B cell (primary cell): ENCODE data around the gene TMEM208. TPM values are rescaled to one million over a fixed set of nuclear protein-coding genes. Genes with fewer than 3 reads are reported as not detected.

Experiments
- ATAC-seq: fragments of 200-7000 bp; cut with Tn5 transposase; one replicate; pipeline ENCODE4 v1.10.0; 2021; ENCODE audit warnings: low read depth, mild to moderate bottlenecking, moderate number of reproducible peaks, moderate library complexity
- CTCF ChIA-PET: fragments of 350-600 bp; sonication (Branson Sonifier 250); formaldehyde crosslinking; loops from one replicate; lab custom pipeline; 2021; ENCODE audit warnings: antibody characterized with exemption, inconsistent platforms; lab: Charles Lee
- POLR2A ChIA-PET: fragments of 350-600 bp; sonication (Branson Sonifier 250); formaldehyde crosslinking; loops from one replicate; lab custom pipeline; 2021; ENCODE audit warnings: antibody characterized with exemption; lab: Charles Lee
- DNase-seq: peaks from one replicate; pipeline ENCODE4 v3.0.0; 2013
- H2AFZ ChIP-seq: 2 replicates; pipeline ENCODE4 v1.6.1; 2012; ENCODE audit warnings: mild to moderate bottlenecking, low read depth, low read length; ENCODE audit not compliant: insufficient read depth, poor library complexity, severe bottlenecking
- H3K27ac ChIP-seq, 2 donors: 1 replicate in 1 of 2; 2 replicates in 1 of 2; pipeline ENCODE4 v1.5.1; 2012 to 2013; ENCODE audit warnings: low read length in 2 of 2, mild to moderate bottlenecking in 2 of 2, moderate library complexity in 1 of 2
- H3K27me3 ChIP-seq, 4 experiments: fragments of 200-600 bp in 1 of 4; sonication (generic) in 1 of 4; replicated peaks in 1 of 4; 1 replicate in 2 of 4; 2 replicates in 2 of 4; pipeline versions ENCODE4 v1.6.1 to v1.7.0; 2013 to 2016; ENCODE audit warnings: low read length in 3 of 4, mild to moderate bottlenecking in 2 of 4, mixed read lengths in 1 of 4, moderate library complexity in 1 of 4; ENCODE audit not compliant: insufficient read depth in 4 of 4, control insufficient read depth in 3 of 4; ENCODE audit errors: control extremely low read depth in 1 of 4
- H3K36me3 ChIP-seq, 2 experiments: replicated peaks in 1 of 2; 1 replicate in 1 of 2; 2 replicates in 1 of 2; pipeline versions ENCODE4 v1.6.1 to v1.7.1; 2013; ENCODE audit warnings: low read length in 1 of 2; ENCODE audit not compliant: insufficient read depth in 2 of 2, control insufficient read depth in 1 of 2; ENCODE audit errors: control extremely low read depth in 1 of 2, extremely low read depth in 1 of 2
- H3K4me1 ChIP-seq, 2 donors: fragments of 200-600 bp in 1 of 2; sonication (generic) in 1 of 2; 1 replicate in 1 of 2; 2 replicates in 1 of 2; pipeline versions ENCODE4 v1.5.1 to v1.6.1; 2013 to 2017; ENCODE audit warnings: low read length in 2 of 2; ENCODE audit not compliant: control insufficient read depth in 2 of 2, insufficient read depth in 2 of 2
- H3K4me2 ChIP-seq: replicated peaks from 2 replicates; pipeline ENCODE3; 2012; ENCODE audit warnings: mild to moderate bottlenecking, low read depth, low read length; ENCODE audit not compliant: poor library complexity, severe bottlenecking
- H3K4me3 ChIP-seq, 5 experiments: fragments of 200-600 bp in 1 of 5; sonication (generic) in 1 of 5; 1 replicate in 3 of 5; 2 replicates in 2 of 5; pipeline versions ENCODE4 v1.5.1 to v1.7.0; 2011 to 2016; ENCODE audit warnings: low read length in 4 of 5, mild to moderate bottlenecking in 4 of 5, low read depth in 2 of 5, control low read depth in 1 of 5, moderate library complexity in 1 of 5; ENCODE audit not compliant: insufficient read depth in 1 of 5; ENCODE audit errors: control extremely low read depth in 1 of 5, extremely low read depth in 1 of 5
- H3K79me2 ChIP-seq: fragments of 200-600 bp; sonication (generic); one replicate; pipeline ENCODE4 v1.6.0; 2016; ENCODE audit warnings: low read length; ENCODE audit not compliant: control insufficient read depth, insufficient read depth
- H3K9ac ChIP-seq: fragments of 200-600 bp; sonication (generic); 2 replicates; pipeline ENCODE4 v1.6.1; 2017; ENCODE audit warnings: mild to moderate bottlenecking, low read length, moderate library complexity
- H3K9me3 ChIP-seq, 3 donors: one replicate each; pipeline versions ENCODE4 v1.6.1 to v1.7.1; 2013; ENCODE audit warnings: low read length in 2 of 3; ENCODE audit not compliant: control insufficient read depth in 2 of 3, insufficient read depth in 1 of 3; ENCODE audit errors: control extremely low read depth in 1 of 3
- H4K20me1 ChIP-seq: 2 replicates; pipeline ENCODE4 v1.6.0; 2012; ENCODE audit warnings: mild to moderate bottlenecking, low read length; ENCODE audit not compliant: insufficient read depth, control insufficient read depth, poor library complexity, severe bottlenecking
- H3K27ac Mint-ChIP-seq: one replicate; pipeline ENCODE4 v1.8.0; 2021; ENCODE audit warnings: mixed read lengths
- H3K27me3 Mint-ChIP-seq: one replicate; pipeline ENCODE4 v1.8.0; 2021; ENCODE audit warnings: mixed read lengths
- H3K4me1 Mint-ChIP-seq: one replicate; pipeline ENCODE4 v1.8.0; 2021; ENCODE audit warnings: mixed read lengths
- H3K4me3 Mint-ChIP-seq: one replicate; pipeline ENCODE4 v1.8.0; 2021; ENCODE audit warnings: mixed read lengths
- H3K9me3 Mint-ChIP-seq: one replicate; pipeline ENCODE4 v1.8.0; 2022; ENCODE audit warnings: mixed read lengths; ENCODE audit not compliant: insufficient read depth
- CTCF ChIP-seq: fragments of 200-600 bp; IDR thresholded peaks from one replicate; pipeline ENCODE4 v1.8.0; 2022; ENCODE audit warnings: antibody characterized with exemption, mild to moderate bottlenecking
- EZH2 ChIP-seq: IDR thresholded peaks from 2 replicates; pipeline ENCODE4 v1.6.1; 2012; ENCODE audit warnings: borderline replicate concordance, low read depth, mild to moderate bottlenecking, moderate library complexity, low read length; ENCODE audit not compliant: insufficient read depth, poor library complexity, severe bottlenecking
- WGBS: methylation state at CpG from one replicate; pipeline ENCODE4 v1.1.5; 2013; ENCODE audit warnings: missing lambda C conversion rate; ENCODE audit not compliant: insufficient coverage; 5-methylcytosine and 5-hydroxymethylcytosine counted together
- intact Hi-C: fragments of 100-400 bp; cut with micrococcal nuclease; formaldehyde crosslinking; loops from one replicate; pipeline ENCODE4 v1.10.0; 2022
- polyA plus RNA-seq: library from polyadenylated mRNA; depleted of rRNA; stranded (reverse); fragments of >200 nt; gene quantifications from 2 replicates; pipeline ENCODE4 v1.2.3, GENCODE V29; 2012
- total RNA-seq, 2 donors: library from RNA; stranded (reverse); fragments of 120-200 nt in 1 of 2; gene quantifications; 1 replicate in 1 of 2; 2 replicates in 1 of 2; pipeline versions ENCODE4 v1.2.3 to v1.2.4, GENCODE V29; 2013 to 2022

Gene TMEM208
- total and polyA plus RNA-seq, 2 donors (not counting 1 experiment from before 2014, with no cell fraction given) = 36.1 to 40.4 TPM

- Mint-ChIP-seq H3K9me3 (no peaks in the 10 kb centered on the region), H3K27me3 (no peaks in the 10 kb centered on the region), H3K4me3 (no peak overlapping the region), H3K4me1 (no peaks in the 10 kb centered on the region), H3K27ac (no peak overlapping the region)
- DNase-seq (no peak), ATAC-seq (no peak)
- no peak overlapping the region for H3K4me2 ChIP-seq
- no peak for TF ChIP-seq CTCF
- no peak for TF ChIP-seq EZH2
- 52% methylated on average over 18 of the region's 18 CpGs for WGBS
- intact Hi-C loops = no loop called here
- H2AFZ ChIP-seq = no peak overlapping the region
- POLR2A ChIA-PET = interaction anchor here (0.7 kb wide), 1 partner anchor 19 kb away, joined by 3 read pairs; no protein-coding TSS in a partner anchor
- H3K79me2 ChIP-seq = no peaks in the 10 kb centered on the region
- no peaks in the 10 kb centered on the region for H3K4me1 ChIP-seq
- H3K27me3 ChIP-seq = no peaks in the 10 kb centered on the region
- no peak overlapping the region for H3K9ac ChIP-seq
- H4K20me1 ChIP-seq = no peaks in the 10 kb centered on the region
- H3K36me3 ChIP-seq = no peaks in the 10 kb centered on the region
- H3K9me3 ChIP-seq = no peaks in the 10 kb centered on the region
- H3K27ac ChIP-seq = no peak overlapping the region
- CTCF ChIA-PET = no interaction called here
- no peak overlapping the region for H3K4me3 ChIP-seq
Observed at GRCh38 chr16:67216612-67217490, 10.1 kb upstream of the TMEM208 start.

- intact Hi-C loops = no loop called here
- Mint-ChIP-seq H3K4me1 (peaks cover 29% of the 10 kb centered on the region), H3K27me3 (no peaks in the 10 kb centered on the region), H3K9me3 (no peaks in the 10 kb centered on the region), H3K4me3 (no peak overlapping the region), H3K27ac (no peak overlapping the region)
- CTCF ChIA-PET = no interaction called here
- WGBS = 42% methylated on average over 2 of the region's 3 CpGs
- Histone ChIP-seq H3K4me1 (peaks cover 15 to 22% of the 10 kb centered on the region in 2 donors), H3K36me3 (peaks cover 2 to 7% of the 10 kb centered on the region in 2 experiments), H3K9ac (no peak overlapping the region), H3K9me3 (no peaks in the 10 kb centered on the region), H3K27ac (no peak overlapping the region), H4K20me1 (peaks cover 18% of the 10 kb centered on the region), H3K4me3 (no peak overlapping the region), H3K27me3 (no peaks in the 10 kb centered on the region), H3K79me2 (peaks cover 17% of the 10 kb centered on the region), H3K4me2 (no peak overlapping the region), H2AFZ (no peak overlapping the region)
- ATAC-seq = no peak
- DNase-seq = no peak
- POLR2A ChIA-PET = no interaction called here
- no peak for TF ChIP-seq EZH2
- no peak for TF ChIP-seq CTCF
Observed at GRCh38 chr16:67223992-67224391, 2.9 kb upstream of the TMEM208 start.
